Measurements from ENCODE around the gene EXOC2. TPM values are rescaled to one million over a fixed set of nuclear protein-coding genes. Genes with fewer than 3 reads are reported as not detected.

The EXOC2 gene
- total and polyA plus RNA-seq, 10 of the 15 experiments (the other 5 are each of a cell fraction or from before 2014, with no cell fraction given): 8.7 to 32.8 (median 20.7) TPM

- Histone ChIP-seq H2AFZ (ENCODE audit: control insufficient read depth, low read depth, low read length) (no peak overlapping the region), H3K4me3 (no peak overlapping the region), H3K9me3 (replicated peaks; ENCODE audit: control insufficient read depth, insufficient read depth, low read length) (peaks cover 7% of the 10 kb centered on the region; the same call in 2 of the 3 replicates), H3K27ac (ENCODE audit: control insufficient read depth, insufficient read depth) (no peak overlapping the region), H3K4me2 (ENCODE audit: control insufficient read depth, insufficient read depth) (no peak overlapping the region), H4K20me1 (ENCODE audit: control insufficient read depth, insufficient read depth) (no peaks in the 10 kb centered on the region), H3K4me1 (ENCODE audit: control insufficient read depth, insufficient read depth, low read length) (no peaks in the 10 kb centered on the region), H3K36me3 (ENCODE audit: control insufficient read depth in 2 of 2, insufficient read depth in 2 of 2, low read length in 1 of 2) (peaks cover 5 to 7% of the 10 kb centered on the region in 2 experiments; a peak in 3 of 4 replicates), H3K79me2 (ENCODE audit: control insufficient read depth, insufficient read depth, low read length) (no peaks in the 10 kb centered on the region), H3K9ac (ENCODE audit: control insufficient read depth, insufficient read depth, low read length) (no peak overlapping the region), H3K27me3 (replicated peaks in 1 of 2; ENCODE audit: control insufficient read depth in 2 of 2, insufficient read depth in 2 of 2, low read length in 1 of 2) (no peaks in the 10 kb centered on the region)
- SMC1A ChIA-PET (ENCODE audit: uncharacterized antibody, unreplicated experiment): interaction anchor here (0.6 to 2.4 kb wide), 12 partner anchors 11 to 303 kb away, joined by 3 to 14 read pairs (median 3); no protein-coding TSS in a partner anchor
- ATAC-seq: peak; percentile 85
- BruUV-seq (replicated peaks): no TSS peak
- no peak for FAIRE-seq
- 30% methylated on average over 6 of the region's 6 CpGs for whole genome bisulfite sequencing (ENCODE audit: insufficient coverage, insufficient replicate concordance, low lambda C conversion rate, missing lambda C conversion rate)
- POLR2A ChIA-PET: no interaction called here
- RAD21 ChIA-PET (ENCODE audit: unreplicated experiment): interaction anchor here (0.8 to 2.2 kb wide), 15 partner anchors 13 to 336 kb away, joined by 3 to 11 read pairs (median 4); partner anchors contain the start of gene IRF4
- intact Hi-C loops (cut with micrococcal nuclease; ENCODE audit: unreplicated experiment): no loop called here
- TF ChIP-seq IRF5 (IDR thresholded peaks at IDR 0.05; ENCODE audit: borderline replicate concordance) (no peak), SMC3 (IDR thresholded peaks at IDR 0.05; ENCODE audit: borderline replicate concordance, low read length) (peak; percentile 45; the same call in 1 of the 2 replicates), RAD21 (IDR thresholded peaks at IDR 0.05; ENCODE audit: insufficient read depth, low read depth, low read length) (peak; percentile 51)
- TF ChIP-seq, protein P1, sequence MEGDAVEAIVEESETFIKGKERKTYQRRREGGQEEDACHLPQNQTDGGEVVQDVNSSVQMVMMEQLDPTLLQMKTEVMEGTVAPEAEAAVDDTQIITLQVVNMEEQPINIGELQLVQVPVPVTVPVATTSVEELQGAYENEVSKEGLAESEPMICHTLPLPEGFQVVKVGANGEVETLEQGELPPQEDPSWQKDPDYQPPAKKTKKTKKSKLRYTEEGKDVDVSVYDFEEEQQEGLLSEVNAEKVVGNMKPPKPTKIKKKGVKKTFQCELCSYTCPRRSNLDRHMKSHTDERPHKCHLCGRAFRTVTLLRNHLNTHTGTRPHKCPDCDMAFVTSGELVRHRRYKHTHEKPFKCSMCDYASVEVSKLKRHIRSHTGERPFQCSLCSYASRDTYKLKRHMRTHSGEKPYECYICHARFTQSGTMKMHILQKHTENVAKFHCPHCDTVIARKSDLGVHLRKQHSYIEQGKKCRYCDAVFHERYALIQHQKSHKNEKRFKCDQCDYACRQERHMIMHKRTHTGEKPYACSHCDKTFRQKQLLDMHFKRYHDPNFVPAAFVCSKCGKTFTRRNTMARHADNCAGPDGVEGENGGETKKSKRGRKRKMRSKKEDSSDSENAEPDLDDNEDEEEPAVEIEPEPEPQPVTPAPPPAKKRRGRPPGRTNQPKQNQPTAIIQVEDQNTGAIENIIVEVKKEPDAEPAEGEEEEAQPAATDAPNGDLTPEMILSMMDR (IDR thresholded peaks at IDR 0.05 in 2 of 3, conservative IDR thresholded peaks at IDR 0.05 in 1 of 3; ENCODE audit: control insufficient read depth in 2 of 3, extremely low read depth in 1 of 3, insufficient read depth in 1 of 3, low read depth in 3 of 3, low read length in 3 of 3): peak; percentile 14 to 39 (median 36); a peak in 4 of 6 replicates
- in situ Hi-C loops (cut with MboI): no loop called here
- CTCF ChIA-PET: interaction anchor here (0.6 to 1.8 kb wide), 13 partner anchors 35 to 336 kb away, joined by 3 to 10 read pairs (median 4); no protein-coding TSS in a partner anchor
- DNase-seq (ENCODE audit: low read depth, low spot score): no peak
Measured at GRCh38 chr6:524803-525202, 168.1 kb downstream of the EXOC2 start.
